ENCODE measurements around the gene EVC2. TPM values are rescaled to one million over a fixed set of nuclear protein-coding genes. Genes with fewer than 3 reads are reported as not detected.

EVC2 gene
- total and polyA plus RNA-seq, 2 of the 4 experiments (the other 2 are of a cell fraction): 2.7 to 5.9 TPM

- intact Hi-C loops (cut with micrococcal nuclease): no loop called here
- H3K18ac ChIP-seq (ENCODE audit: low read depth, low read length): peak overlapping the region; percentile 36; the same call in 1 of the 2 replicates
- peak; percentile 90 for ATAC-seq (ENCODE audit: low read depth)
- H3K4me2 ChIP-seq (ENCODE audit: low read depth, low read length): peak overlapping the region; percentile 28
- no peak overlapping the region for H3K9ac ChIP-seq (ENCODE audit: low read depth, low read length)
- no peak overlapping the region for H4K91ac ChIP-seq (ENCODE audit: insufficient read depth, low read depth, low read length)
- peaks cover 39% of the 10 kb centered on the region for H3K9me1 ChIP-seq (ENCODE audit: insufficient read depth, low read length)
- H3K23ac ChIP-seq (ENCODE audit: low read depth, low read length): no peak overlapping the region
- H3K36me3 ChIP-seq (ENCODE audit: control insufficient read depth, insufficient read depth, low read length): peaks cover 30% of the 10 kb centered on the region
- H3K27me3 ChIP-seq (ENCODE audit: control insufficient read depth, insufficient read depth, low read length): no peaks in the 10 kb centered on the region
- peaks cover 43 to 75% of the 10 kb centered on the region in 2 experiments for H3K79me1 ChIP-seq (ENCODE audit: low read depth in 1 of 2, low read length in 2 of 2)
- H2BK20ac ChIP-seq (ENCODE audit: low read depth, low read length): peak overlapping the region; percentile 8; the same call in 1 of the 2 replicates
- TF ChIP-seq SMC3 (IDR thresholded peaks at IDR 0.05; ENCODE audit: low read depth, low read length) (peak; percentile 12; the same call in 1 of the 2 replicates), CHD1 (IDR thresholded peaks at IDR 0.05; ENCODE audit: low read depth, low read length) (no peak), RAD21 (IDR thresholded peaks at IDR 0.05; ENCODE audit: low read length) (0 out of 2 replicates have a peak, but pooled peaks have one; percentile 6)
- ChIA-PET POLR2A (ENCODE audit: unreplicated experiment) (interaction anchor here (1.4 kb wide), 1 partner anchor 12 kb away, joined by 3 read pairs; the partner anchor contains the start of gene EVC), CTCF (interaction anchor here (0.5 to 1.0 kb wide), 3 partner anchors 9 to 781 kb away, joined by 3 to 4 read pairs (median 3); no protein-coding TSS in a partner anchor)
- no TSS peak for BruUV-seq (replicated peaks)
- peak; percentile 70 for DNase-seq
- peaks cover 22% of the 10 kb centered on the region for H3K4me1 ChIP-seq (ENCODE audit: control insufficient read depth, insufficient read depth, low read length)
- H2AK5ac ChIP-seq (ENCODE audit: low read depth, low read length): no peak overlapping the region
- H3K14ac ChIP-seq (replicated peaks; ENCODE audit: low read depth, low read length): no peak overlapping the region; the same call in 1 of the 2 replicates
- H3K27ac ChIP-seq (ENCODE audit: insufficient read depth, low read length): no peak overlapping the region
- peak overlapping the region; percentile 59 for H2BK5ac ChIP-seq (ENCODE audit: low read depth, low read length, poor library complexity, severe bottlenecking)
- no peak overlapping the region for H2AFZ ChIP-seq (replicated peaks; ENCODE audit: low read length, poor library complexity)
- H3K9me3 ChIP-seq (ENCODE audit: control insufficient read depth, insufficient read depth, low read length): no peaks in the 10 kb centered on the region
- H4K20me1 ChIP-seq (ENCODE audit: insufficient read depth, low read length): peaks cover 57% of the 10 kb centered on the region
- no peak overlapping the region for H2BK120ac ChIP-seq (ENCODE audit: low read depth, low read length)
- peak overlapping the region; percentile 18 to 69; a peak in 1 of 4 replicates for H4K8ac ChIP-seq (ENCODE audit: low read depth in 2 of 2, low read length in 2 of 2)
- no peak overlapping the region for H4K5ac ChIP-seq (ENCODE audit: low read depth, low read length)
- no peak overlapping the region for H2AK9ac ChIP-seq (replicated peaks; ENCODE audit: low read depth, low read length, poor library complexity)
- H3K4me3 ChIP-seq (ENCODE audit: insufficient read depth, low read depth, low read length): no peak overlapping the region
- in situ Hi-C loops (cut with MboI; ENCODE audit: low sequenced_read_pairs): no loop called here
- H2BK15ac ChIP-seq (ENCODE audit: low read depth, low read length): no peak overlapping the region; the same call in 2 of the 3 replicates
- H3K4ac ChIP-seq (ENCODE audit: low read depth, low read length): no peak overlapping the region
- no peak overlapping the region for H3K56ac ChIP-seq (ENCODE audit: extremely low read depth, insufficient read depth, low read length)
- WGBS, 2 experiments (ENCODE audit: extremely low coverage in 2 of 2, insufficient read length in 1 of 2): 0% methylated on average over 1 of the region's 4 CpGs; no CpG with 5 or more reads in 1 of the 2 experiments
- dilution Hi-C loops (cut with HindIII; ENCODE audit: low sequenced_read_pairs, unreplicated experiment): no loop called here
These were observed 14.0 kb upstream of the EVC2 start for GRCh38 chr4:5722328-5722727.

All from IMR-90 (cell line).